HG02840 (cell line): ENCODE data around the gene CCR5AS.
"Not testable (repeated sequence)": the region's sequence is repeated elsewhere in the genome, so short reads cannot be mapped to it uniquely, and the experiment has no call there.

Source experiments
- ATAC-seq: cut with Tn5 transposase; IDR thresholded peaks from one replicate; pipeline ENCODE4 v1.9.1; 2021; ENCODE audit warnings: mild to moderate bottlenecking, moderate library complexity, moderate number of reproducible peaks; ENCODE audit not compliant: unreplicated experiment, low FRiP score

CCR5AS gene

GRCh38 chr3:46359733-46360493 is 47.0 kb downstream of the CCR5AS start:
- no peak for ATAC-seq

GRCh38 chr3:46358466-46358865 is 48.4 kb downstream of the CCR5AS start:
- no peak for ATAC-seq

DNA sequence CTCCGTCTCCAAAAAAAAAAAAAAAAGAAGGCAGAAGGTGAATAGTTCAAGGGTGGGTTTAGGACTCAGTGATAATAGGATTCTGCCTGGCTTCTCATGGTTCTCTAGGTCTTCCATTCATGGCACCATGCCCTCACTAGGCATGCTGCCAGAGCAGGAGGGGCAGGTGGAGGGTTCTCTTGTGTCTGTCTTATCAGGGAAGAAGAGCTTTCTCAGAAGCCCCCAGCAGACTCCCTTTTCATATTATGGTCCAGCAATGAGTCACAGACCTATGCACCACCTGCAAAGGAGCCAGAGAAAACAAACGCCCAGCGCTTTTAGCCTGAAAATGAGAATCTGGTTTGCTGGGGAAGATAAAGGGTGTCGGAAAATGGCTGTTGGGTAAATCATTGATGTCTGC is 50.0 kb downstream of the CCR5AS start:
- no peak for ATAC-seq

- no peak for ATAC-seq
Observed at GRCh38 chr3:46356276-46356675, 50.6 kb downstream of the CCR5AS start.

GRCh38 chr3:46354984-46355383 is 51.9 kb downstream of the CCR5AS start:
- no peak for ATAC-seq

GRCh38 chr3:46354478-46354877 is 52.4 kb downstream of the CCR5AS start:
- no peak for ATAC-seq

- ATAC-seq = no peak
Observed at GRCh38 chr3:46353647-46354410, 53.0 kb downstream of the CCR5AS start, which contains the start of gene CCR2. TSS of gene CCR2 (plus strand) at chr3:46354111. CDS start at chr3:46357528, 3,417 bp downstream.

- ATAC-seq = no peak
Observed at GRCh38 chr3:46353090-46353489, 53.8 kb downstream of the CCR5AS start.

- no peak for ATAC-seq
Observed at GRCh38 chr3:46351646-46352045, 55.2 kb downstream of the CCR5AS start.

- ATAC-seq = peak; percentile 35
Observed at GRCh38 chr3:46350262-46350565, 56.7 kb downstream of the CCR5AS start.

DNA sequence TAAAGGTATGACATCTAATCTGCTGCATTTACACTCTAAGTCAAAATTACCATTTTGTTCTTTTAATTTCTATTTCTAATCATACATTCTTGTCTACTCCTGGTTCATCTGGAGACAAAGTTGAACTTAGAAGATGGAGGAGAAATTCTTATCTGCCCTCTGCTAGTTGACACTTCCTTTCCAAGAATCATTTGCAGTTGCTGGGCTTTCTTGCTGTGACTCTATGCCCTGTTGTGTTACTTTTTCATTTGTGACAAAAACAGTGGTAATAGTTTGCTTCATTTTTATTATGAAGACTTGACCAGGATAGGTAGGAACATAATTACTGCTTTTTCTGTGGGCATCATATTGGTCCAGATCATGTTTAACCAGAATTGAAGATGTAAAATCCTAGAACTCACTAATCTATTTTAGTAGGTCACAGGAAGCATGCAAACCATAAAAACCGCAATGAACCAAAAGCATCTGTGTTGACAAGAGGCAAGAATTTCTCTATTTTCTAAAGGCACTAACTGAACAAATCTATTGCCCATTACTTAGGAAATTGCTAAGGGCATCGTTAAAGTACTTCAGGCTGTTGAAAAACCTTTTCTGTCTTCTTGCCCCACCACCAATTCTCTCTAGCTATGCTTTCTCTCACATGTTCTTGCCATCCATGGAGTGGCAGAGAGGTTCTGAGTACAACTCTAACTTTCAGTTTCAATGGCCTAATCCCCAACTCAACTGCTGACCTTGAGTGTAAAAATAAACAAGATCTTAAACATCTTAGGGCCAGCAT is 57.2 kb downstream of the CCR5AS start:
- ATAC-seq = peak; percentile 61

- ATAC-seq = no peak
Observed at GRCh38 chr3:46348823-46349482, 57.9 kb downstream of the CCR5AS start.

DNA sequence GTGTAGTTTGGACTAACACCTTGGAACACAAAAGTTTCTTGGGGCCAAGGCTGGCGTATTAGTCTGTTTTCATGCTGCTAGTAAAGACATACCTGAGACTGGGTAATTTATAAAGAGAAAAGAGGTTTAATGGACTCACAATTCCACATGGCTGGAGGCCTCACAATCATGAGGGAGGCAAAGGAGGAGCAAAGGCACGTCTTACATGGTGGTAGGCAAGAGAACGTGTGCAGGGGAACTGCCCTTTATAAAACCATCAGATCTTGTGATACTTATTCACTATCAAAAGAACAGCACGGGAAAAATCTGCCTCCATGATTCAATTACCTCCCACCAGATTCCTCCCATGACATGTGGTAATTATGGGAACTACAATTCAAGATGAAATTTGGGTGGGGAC is 62.4 kb downstream of the CCR5AS start:
- no peak for ATAC-seq

DNA sequence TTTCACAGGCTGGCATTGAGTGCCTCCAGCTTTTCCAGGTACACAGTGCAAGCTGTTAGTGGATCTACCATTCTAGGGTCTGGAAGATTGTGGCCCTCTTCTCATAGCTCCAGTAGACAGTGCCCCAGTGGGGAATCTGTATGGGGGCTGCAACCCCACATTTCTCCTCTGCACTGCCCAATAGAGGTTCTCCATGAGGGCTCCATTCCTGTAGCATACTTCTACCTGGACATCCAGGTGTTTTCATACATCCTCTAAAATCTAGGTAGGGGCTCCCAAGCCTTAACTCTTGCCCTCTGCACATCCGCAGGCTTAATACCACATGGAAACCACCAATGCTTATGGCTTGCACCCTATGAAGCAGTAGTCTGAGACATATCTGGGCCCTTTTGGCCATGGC is 68.0 kb downstream of the CCR5AS start:
- ATAC-seq = no peak

- no peak for ATAC-seq
Observed at GRCh38 chr3:46337911-46338310, 69.0 kb downstream of the CCR5AS start.

DNA sequence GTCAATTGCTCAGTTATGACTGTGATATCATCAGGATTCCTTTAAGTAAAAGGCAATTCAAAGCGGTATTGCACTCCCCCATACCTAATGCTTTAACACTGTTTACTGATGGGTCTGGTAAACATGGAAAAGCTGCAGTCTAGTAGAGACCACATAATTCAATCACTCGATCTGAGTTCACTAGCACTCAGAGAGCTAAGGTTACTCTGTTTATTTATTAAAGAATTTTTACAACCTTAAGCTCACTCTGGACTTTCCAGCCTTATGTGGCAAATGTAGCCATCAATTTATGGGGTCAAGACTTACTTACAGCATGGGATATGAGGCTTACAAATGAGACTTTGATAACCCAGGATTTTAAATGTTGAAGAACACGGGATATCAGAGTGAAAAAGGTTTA is 71.3 kb downstream of the CCR5AS start:
- ATAC-seq = no peak

DNA sequence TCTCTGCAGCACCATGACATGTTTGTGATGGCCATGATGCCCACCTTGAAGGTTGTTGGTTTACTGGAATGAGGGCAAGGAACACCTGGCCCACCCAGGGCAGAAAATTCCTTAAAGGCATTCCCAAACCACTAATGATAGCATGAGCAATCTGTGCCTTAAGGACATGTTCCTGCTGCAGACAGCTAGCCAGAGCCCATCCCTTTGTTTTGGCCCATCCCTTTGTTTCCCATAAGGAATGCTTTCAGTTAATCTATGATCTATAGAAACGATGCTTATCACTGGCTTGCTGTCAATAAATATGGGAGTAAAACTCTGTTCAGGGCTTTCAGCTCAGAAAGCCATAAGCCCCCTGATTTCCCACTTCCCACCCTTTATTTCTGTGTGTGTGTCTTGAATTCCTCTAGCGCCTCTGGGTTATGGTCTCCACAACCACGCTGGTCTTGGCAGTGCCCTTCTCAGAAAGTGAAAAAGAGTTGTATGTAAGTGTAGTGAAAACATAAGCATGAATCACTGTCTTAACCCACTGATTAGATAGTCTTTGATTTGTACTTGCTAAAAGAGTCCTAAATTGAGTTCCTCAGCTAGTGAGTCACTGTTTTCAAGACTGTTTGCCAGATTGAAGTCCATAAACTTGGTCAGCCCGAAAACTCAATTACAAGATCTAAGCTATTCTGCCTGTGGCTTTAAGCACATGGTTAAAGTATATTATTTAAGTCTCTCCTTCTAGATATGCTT is 72.0 kb downstream of the CCR5AS start:
- ATAC-seq = no peak

DNA sequence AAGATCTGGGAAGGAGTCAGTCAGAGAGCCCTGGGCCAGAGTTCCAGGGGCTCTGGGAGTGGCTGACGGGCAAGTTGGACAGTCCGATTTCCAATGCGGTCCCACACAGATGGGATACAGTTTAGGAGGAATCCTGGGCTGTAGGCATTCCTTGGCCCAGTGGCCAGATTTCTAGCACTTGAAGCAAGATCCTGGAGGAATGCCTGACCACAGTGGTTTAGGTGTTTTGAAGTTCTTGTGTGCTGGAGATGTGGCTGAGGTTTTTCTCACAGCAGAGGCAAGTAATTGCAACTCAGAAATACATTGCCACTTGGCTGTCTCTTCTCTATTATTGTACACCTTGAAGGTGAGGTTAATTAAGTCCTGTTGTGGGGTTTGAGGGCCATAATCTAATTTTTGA is 76.2 kb downstream of the CCR5AS start:
- not testable (repeated sequence) for ATAC-seq

DNA sequence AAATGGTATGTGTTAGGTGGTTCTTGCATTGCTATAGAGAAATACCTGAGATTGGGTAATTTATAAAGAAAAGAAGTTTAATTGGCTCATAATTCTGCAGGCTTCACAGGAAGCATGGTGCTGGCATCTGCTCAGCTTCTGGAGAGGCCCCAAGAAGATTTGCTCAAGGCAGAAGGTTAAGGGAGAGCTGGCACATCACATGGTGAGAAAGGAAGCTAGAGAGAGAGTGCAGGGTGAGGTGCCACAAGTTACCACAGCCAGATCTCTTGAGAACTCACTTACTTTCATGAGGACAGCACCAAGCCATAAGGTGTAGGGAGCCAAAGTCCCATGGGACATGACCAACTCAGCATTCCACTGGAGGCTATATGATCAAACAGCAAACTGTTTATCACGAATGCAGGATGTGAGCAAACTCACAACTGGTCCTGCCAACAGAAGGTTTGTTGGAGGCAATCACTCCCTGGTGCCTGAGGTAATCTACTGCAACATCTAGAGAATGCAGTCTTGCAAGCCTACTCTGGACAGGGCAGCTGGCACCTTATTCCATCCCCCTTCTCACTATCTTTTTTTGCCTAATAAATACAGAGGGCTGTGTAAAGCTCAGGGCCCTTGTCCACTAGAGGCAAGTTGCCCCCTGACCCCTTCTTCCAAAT is 81.1 kb downstream of the CCR5AS start:
- ATAC-seq = no peak

- ATAC-seq = no peak
Observed at GRCh38 chr3:46324036-46324435, 82.8 kb downstream of the CCR5AS start.
